GM18499 (cell line): Measurements from ENCODE around the gene HECTD2.
"Not testable (repeated sequence)": the region's sequence is repeated elsewhere in the genome, so short reads cannot be mapped to it uniquely, and the experiment has no call there.

Experiments used
- ATAC-seq: cut with Tn5 transposase; IDR thresholded peaks from one replicate; pipeline ENCODE4 v1.9.1; 2021; ENCODE audit warnings: moderate number of reproducible peaks; ENCODE audit not compliant: insufficient read depth, unreplicated experiment

Gene HECTD2

DNA sequence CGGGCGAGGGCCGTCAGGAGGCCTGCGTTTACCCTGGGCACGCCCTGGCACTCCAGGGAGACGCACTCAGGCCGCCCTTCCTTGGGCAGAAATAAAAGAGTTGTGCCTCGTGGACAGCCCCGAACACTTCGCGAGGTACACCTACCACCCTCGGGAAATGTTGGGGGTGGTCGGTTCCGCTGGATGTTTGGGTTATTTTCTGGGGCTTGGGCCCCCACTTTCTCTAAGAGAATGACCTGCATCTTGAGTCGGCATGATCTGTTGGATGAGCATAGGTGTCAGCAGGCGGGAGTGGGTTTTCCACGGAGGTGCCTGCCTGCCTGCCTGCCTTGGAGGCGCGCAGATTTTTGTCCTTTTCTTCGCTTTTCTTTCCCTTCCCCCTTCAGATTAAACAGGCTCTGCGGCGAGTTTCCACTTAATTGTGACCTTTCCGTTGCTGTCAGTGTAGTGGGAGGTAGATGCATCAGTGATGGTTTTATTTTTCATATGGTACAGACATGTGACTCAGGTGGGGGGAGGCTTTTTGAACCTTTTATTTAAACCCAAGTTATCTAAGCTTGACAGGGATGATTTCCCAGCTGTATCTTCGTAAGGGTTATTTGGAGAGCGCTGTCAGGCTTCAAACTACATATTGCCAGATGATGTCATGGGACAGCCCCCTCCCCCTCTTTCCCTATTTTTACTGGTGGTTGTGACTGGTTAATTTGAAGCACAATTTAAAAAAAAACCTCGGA is 661 bp downstream of the HECTD2 start:
- peak; percentile 2 for ATAC-seq

DNA sequence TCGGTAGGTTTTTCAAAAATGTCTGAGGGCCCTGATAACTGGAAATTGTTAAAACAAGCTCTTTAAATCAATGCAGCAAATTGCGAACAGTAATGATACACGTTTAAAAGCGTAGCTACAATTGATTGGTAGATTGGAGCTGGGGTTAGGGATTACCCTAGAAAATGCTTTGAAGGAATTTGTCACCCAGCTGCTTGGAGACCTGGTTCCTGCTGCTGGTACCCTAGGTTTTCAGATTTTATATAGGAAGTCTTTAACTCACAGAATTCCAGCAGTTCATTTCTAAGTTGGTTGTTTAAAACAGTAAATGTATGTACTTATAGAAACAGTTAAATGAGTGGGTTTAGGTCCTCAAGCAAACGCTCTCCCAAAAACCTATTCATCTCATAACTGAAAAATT is 1.5 kb downstream of the HECTD2 start:
- no peak for ATAC-seq

DNA sequence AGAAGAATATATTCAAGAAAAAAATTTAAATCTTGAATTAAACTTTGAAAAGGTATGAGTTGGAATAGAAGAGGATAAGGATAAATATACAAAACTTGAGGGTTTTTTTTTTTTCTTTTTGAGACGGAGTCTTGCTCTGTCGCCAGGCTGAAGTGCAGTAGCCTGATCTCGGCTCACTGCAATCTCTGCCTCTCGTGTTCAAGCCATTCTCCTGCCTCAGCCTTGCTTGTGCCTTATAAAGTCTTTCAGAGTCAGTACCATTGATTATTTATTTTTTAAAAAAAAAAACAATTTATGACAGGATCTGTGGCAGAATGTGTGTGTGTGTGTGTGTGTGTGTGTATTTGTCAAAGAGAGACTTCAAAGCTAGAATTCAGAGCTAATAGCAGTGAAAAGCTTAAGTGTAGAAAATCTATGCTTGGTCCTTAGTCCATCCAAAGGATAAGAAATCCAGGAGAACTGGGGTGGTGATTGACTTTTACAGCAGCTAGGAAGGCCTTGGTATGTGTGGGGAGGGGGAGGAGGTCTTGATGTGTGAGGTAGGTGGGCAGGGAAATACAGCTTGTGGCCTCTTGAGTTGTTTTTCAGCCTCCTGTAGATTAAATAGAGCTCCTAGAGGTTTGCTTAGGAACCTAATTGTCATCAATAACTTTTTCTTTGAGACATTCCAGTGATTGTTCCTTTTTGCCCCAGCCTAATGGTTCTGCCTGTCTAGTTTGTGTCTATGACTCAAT is 2.4 kb downstream of the HECTD2 start:
- ATAC-seq = no peak

DNA sequence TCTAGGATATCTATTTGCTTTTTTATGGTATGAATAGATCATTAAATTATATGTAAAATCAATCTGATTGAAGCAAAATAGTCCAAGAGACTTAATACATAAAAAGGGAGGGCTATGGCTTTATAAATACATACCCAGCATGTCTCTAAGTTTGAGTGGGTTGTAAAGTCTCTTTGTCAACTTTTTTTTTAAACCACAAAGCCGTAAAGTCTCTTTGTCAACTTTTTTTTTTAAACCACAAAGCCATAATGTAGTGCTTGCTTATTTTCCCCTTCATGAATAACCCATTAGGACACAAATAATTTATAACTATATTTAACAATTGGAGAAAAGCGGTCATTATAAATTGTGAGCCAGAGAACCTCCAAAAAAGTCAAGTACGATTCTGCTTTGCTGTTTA is 5.7 kb downstream of the HECTD2 start:
- no peak for ATAC-seq

DNA sequence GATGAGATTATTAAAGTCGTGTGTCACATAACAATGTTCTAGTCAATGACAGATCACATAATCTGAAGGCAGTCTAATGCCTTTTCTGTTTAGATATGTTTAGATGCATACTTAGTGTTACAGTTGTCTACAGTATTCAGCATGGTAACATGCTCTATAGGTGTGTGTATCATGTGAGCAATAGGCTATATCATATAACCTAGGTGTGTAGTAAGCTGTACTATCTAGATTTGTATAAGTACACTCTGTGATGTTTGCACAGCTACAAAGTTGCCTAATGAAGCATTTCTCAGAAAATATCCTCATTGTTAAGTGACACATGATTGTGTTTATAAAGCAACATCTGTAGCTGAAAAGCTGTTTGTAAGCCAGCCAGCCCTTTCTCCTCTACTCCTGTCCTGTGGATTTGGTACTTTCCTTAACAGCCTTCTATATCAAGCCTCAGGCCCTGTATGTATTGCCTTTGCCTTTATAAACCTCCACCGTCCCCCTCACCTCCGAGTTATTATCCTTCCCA is 6.3 kb downstream of the HECTD2 start:
- ATAC-seq = no peak

DNA sequence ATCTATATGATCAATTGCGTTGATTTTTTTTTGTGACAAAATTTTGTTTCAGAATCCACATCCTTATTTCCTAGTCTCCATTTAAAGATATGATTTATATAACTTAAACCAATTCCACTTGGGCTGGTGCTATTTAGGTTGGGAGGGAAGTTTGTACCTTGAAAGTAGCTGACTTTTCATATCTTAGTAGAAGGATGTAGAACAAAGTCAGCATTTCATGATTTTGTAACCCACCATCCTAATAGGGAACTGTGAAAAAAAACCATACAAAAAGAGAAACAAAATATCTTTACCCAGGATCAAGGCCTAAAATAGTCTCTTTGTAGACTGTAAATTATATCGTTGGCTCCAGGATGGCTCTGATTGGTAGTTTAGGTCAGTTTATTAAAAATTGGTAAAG is 8.3 kb downstream of the HECTD2 start:
- no peak for ATAC-seq

DNA sequence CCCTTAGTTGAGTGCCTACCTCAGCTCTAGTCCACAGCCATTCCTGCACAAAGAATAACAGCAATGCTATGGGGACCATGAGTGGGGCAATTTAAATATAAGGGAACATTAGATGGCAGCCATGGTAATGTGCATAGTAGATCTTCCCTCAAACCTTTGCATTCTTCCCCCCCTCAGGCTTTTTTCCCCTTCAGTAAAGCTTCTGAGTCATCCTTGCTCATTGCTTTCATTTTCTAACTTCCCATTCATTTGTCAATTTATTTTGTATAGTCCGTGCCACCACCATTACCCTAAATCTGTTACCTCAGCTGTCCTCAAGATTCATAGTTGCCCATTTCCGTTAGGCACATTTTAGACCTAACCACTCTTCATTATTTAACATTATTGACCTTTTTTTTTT is 10.7 kb downstream of the HECTD2 start:
- ATAC-seq = no peak

DNA sequence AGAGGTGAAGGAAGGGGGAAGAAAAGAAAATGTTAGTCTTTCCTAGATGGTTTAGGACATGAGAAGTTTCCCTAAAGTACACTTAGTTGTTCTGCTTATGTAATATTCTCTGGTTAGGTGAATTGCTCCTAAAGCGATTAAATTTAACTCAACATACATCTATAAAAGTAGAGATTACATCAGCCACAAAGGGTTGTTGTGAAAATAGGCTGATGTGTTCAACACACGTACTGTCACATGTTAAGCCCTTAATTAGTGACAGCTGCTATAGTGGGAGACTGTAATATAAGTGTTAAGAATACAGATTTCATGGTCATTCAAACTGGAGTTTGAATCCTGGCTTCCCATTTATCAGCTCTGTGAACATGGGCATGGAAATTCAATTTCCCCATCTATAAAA is 12.8 kb downstream of the HECTD2 start:
- ATAC-seq = no peak

DNA sequence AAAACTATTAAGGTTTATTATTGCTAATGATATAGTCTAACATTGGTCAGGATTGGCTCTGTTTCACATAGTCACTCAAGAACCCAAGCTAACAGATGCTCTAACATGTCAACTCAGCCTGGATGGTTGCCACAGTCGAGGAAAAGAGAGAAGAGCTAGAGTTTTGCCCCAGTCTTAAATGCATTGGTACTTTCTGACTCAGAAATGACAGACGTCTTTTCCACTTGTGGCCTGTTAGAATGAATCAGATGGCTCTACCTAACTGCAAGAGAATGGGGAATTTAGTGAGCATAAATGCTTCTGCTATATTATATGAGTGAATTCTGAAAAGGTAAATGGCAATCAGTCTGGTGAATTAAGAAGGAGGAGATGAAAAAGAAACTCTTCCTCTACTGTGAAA is 13.9 kb downstream of the HECTD2 start:
- ATAC-seq = no peak

DNA sequence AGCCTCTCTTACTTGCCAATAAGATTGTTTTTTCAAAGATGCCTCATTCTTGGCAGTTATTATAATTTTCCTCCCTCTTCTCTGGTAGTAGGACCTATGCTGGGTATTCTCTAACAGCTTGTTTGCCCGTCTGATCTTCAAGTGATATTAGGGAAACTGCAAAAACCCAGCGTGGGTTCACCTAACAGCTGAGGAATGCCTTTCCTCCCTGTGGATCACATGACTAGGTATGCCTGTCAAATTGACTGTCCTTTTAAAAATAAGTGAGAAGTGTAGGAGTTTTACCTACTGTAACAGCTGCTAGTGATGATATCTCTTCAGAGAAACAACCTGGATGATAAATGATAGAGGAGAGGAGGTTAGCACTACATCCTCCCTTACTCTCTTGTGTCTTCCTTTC is 22.0 kb downstream of the HECTD2 start:
- ATAC-seq = no peak

DNA sequence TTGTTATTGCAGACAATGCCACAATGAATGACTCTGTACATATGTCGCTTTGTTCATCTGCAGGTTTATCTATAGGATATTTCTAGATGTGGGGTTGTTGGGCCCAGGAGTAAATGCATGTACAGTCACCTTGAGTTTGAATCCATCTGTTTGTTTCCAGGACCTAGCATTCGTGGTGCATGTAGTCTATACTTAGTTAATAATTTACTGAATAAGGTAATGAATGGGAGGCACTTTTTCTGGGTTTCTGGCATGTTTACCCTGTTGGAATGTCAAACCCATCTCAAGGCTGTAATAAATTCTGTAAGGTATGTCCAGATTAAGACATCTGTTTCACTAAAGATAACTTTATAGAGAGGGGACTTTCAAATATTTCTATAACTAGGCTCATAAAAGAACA is 23.5 kb downstream of the HECTD2 start:
- no peak for ATAC-seq

DNA sequence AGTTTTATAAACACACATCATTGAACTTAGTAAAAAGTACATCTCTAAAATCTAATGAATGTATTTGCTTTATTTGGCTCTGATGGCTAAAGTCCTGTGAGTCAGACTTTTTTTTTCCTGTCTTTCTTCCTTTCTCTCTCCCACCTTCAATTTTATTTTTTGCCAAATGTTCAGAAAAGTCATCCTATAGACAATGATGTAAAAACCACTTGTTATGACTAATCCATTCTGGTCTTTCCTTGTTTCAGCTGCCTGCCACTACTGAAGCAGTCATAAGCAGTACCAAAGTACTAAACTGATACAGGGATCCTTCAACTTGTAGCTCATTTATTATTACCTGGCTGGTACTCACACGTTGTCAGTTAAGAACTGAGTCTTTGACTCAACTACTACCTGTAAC is 23.9 kb downstream of the HECTD2 start:
- no peak for ATAC-seq

DNA sequence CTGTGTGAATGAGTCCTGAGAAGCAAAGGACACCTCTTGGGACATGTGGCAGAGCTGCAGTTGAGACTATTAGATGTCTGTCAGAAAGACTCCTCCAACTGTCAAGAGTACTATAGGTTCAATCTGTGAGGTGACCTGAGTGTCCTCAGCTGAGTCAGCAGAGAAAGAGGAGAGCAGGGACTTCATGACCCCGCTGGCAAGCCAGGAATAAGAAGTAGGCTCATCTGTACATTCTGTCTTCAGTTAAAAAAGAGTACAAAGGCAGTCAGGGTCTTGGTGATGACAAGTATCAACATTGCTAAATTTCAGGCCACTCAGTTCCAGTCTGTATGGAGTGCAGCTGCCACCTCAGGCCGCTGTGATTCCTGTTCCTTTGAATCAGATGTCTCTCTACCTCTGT is 25.1 kb downstream of the HECTD2 start:
- no peak for ATAC-seq

DNA sequence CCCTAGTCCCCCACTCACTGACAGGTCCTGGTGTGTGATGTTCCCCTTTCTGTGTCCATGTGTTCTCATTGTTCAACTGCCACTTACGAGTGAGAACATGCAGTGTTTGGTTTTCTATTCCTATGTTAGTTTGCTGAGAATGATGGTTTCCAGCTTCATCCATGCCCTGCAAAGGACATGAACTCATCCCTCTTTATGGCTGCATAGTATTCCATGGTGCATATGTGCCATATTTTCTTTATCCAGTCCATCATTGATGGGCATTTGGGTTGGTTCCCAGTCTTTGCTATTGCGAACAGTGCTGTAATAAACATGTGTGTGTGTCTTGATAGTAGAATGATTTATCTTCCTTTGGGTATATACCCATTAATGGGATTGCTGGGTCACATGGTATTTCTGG is 28.1 kb downstream of the HECTD2 start:
- ATAC-seq = not testable (repeated sequence)

DNA sequence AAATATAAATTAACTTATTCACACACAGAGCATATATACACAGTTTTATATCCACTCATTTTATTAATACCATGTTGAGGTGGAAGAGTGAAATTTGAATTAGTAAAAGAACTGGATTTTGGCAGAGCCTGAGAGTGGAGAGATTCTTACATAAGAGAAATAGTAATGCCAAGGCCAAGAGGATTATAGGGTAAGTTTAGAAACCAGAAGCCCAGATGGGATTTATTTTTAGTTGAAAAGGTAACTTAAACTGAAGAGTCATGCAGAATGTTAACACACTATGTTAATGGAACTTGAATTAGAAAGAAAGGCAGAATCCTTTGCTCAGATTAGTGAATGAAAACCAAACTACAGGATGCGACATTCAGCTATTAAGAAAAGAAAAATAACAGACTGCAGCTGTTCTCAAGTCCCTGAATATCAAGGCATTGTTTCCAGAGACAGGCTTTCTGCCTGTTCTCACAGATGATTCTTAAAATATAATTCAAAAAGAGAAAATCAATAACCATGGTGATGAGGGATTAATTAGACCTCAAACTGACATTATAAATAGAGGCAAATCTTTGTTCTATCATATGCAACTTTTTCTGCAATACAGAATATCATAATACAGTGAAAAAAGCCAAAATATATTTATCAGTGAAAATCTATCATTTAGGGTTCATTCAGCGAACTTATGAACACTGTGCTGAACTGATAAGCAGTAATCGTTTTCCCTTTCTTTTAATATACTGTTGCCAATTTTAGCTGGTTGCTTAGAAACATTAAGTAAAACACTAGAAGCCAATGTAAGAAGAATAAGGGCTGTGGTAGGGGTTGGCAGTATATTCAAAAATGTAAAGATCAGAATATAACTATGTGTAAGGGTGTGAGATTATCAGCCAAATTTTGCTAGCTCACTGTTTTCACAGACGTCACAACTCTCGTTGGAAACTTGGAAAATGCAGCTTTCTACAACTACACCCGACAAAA is 34.4 kb downstream of the HECTD2 start:
- no peak for ATAC-seq

DNA sequence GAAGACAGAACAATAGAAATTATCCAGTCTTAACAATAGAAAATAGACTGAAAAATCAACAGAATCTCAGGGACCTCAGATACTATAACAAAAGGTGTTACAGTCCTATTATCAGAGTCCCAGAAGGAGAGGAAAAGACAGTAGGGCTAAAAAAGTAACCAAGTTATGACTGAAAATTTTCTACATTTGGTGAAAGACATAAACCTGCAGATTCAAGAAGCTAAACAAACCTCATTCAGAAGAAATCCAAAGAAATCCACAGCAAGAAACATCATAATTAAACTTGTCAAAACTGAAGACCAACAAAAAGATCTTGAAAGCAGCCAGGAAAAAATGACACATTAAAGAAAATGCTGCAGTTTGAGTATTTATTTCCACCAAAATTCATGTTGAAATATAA is 41.9 kb downstream of the HECTD2 start:
- no peak for ATAC-seq

DNA sequence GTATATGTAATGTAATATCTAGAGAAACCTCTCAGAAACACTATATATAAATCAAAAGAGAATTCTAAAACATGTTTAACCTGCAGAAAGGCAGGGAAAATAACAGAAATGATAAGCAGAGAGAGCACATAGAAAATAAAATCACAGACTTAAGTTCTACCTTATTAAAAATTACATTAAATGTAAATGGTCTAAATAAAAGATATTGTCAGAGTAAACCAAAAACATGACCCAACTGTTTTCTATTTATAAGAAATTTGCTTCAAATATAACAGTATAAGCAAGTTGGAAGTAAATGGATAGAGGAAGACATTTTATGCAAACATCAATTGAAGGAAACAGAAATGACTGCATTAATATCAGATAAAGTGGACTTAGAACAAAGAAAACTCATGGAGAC is 43.4 kb downstream of the HECTD2 start:
- no peak for ATAC-seq

DNA sequence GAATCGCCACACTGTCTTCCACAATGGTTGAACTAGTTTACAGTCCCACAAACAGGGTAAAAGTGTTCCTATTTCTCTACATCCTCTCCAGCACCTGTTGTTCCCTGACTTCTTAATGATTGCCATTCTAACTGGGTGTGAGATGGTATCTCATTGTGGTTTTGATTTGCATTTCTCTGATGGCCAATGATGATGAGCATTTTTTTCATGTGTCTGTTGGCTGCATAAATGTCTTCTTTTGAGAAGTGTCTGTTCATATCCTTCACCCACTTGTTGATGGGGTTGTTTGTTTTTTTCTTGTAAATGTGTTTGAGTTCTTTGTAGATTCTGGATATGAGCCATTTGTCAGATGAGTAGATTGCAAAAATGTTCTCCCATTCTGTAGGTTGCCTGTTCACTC is 45.0 kb downstream of the HECTD2 start:
- ATAC-seq = not testable (repeated sequence)

DNA sequence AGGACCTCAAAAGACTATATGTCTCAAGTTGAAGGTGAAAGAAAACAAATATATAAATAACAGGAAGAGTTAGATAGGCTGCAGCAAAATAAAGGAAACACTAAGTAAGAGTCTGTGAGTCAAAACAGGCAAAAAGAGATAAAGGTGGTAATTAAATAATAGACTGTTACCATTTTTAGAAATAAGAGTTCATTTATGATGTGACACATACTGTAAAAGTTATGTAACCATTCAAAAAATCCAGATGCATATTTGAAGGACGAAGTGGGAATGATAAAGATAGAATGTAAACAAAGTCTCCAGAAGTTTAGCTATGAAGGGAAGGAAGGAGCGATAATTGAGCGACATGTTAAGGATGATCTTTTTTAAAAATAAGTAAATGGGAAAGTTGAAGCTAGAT is 50.5 kb downstream of the HECTD2 start:
- no peak for ATAC-seq

DNA sequence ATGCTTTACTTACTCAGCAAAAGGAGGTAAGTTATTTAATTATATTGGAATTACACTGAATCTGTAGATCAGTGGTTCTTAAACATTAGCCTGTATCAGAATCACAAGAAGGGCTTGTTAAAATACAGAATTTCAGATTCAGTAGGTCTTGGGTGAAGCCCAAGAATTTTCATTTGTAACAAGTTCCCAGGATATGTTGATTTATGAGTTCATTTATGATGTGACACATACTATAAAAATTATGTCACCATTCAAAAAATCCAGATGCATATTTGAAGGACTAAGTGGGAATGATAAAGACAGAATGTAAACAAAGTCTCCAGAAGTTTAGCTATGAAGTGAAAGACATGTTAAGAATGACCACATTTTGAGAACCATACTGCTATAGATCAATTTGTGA is 52.3 kb downstream of the HECTD2 start:
- ATAC-seq = no peak

DNA sequence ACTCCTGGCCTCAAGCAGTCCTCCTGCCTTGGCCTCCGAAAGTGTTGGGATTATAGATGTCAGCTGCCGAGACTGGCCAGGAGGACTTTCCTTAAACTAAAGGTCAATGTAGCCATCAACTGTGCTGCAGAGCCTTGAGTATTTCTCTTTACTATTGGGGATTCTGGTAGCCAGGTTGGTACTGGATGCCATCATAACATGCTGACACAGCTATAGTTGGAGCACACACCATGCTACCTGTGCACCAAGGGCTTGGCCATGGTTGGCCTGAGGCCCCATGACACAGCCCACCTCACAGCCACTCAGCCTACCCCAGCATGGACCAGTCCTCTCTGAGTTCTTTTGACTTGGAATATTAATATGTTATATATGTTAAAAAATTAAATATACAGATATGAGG is 54.4 kb downstream of the HECTD2 start:
- no peak for ATAC-seq
